ENCODE measurements around the gene SYN1. TPM values are rescaled to one million over a fixed set of nuclear protein-coding genes. Genes with fewer than 3 reads are reported as not detected.
A peak's percentile ranks its signal among the peaks of the same experiment; 100 is the strongest.

Gene SYN1
- total RNA-seq, 4 donors from 2014 or later: 0.16 to 0.41 (median 0.39) TPM

DNA sequence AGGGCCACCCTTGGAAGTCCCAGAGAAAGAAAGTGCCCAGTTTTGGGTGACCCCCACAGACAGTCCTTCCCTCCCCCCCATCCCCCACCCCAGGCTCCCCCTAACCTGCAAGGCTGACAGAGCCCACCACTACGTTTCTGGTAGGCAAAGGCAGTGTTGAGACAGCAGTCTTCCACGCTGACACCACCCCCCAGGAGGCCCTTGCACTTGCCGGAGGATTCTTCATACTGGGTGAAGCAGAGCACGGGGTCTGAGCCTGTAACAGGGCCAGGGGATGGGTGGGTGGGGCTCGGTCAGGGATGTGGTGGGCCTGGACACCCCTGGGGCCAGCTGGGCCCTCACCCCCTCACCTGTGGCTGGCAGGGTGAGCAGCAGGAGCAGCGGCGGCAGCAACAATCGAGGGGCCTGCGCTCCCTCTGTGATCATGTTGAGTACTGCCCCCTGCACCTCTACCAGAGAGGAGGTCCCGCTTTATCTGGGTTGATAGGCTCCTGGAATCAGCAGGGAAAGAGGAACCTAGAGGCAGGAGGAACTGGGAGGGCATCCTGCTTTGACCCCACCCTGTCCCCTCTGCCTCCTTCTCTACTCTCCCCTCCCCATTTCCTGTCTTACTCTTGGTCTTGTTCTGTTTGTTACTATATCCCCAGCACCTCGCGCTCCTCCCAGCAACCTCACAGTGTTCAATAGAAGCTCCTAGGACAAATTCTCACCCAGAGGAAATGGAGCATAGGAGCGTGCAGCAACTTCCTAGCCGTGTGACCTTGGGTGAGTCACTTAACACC, 10.0 kb upstream of the SYN1 start, which contains the start of gene CFP:
TSS of gene CFP (minus strand) at position 512 of the 782 bp plus-strand sequence. CDS start at position 426, 86 bp downstream.
- in situ Hi-C loops (cut with MboI; ENCODE audit: low pct_ligation_motif_present in 1 of 4, low pct_unique_long_range_greater_than_20kb in 1 of 4, low sequenced_read_pairs in 3 of 4) (no loop called here), intact Hi-C loops (cut with DNase I; ENCODE audit: low total_unique reads) (loop anchor here (10.0 kb wide), 1 partner anchor 55 kb away; no protein-coding TSS in a partner anchor)
- Histone ChIP-seq H3K4me3 (no peak within 1 kb of the TSS), H3K27me3 (no peaks in the 10 kb centered on the region), H3K27ac (no peak within 1 kb of the TSS), H3K9me3 (no peaks in the 10 kb centered on the region), H3K4me1 (no peaks in the 10 kb centered on the region), H3K36me3 (no peaks in the 10 kb centered on the region)
- TF ChIP-seq POLR2A (IDR thresholded peaks at IDR 0.05): no peak
- TF ChIP-seq, protein P1, sequence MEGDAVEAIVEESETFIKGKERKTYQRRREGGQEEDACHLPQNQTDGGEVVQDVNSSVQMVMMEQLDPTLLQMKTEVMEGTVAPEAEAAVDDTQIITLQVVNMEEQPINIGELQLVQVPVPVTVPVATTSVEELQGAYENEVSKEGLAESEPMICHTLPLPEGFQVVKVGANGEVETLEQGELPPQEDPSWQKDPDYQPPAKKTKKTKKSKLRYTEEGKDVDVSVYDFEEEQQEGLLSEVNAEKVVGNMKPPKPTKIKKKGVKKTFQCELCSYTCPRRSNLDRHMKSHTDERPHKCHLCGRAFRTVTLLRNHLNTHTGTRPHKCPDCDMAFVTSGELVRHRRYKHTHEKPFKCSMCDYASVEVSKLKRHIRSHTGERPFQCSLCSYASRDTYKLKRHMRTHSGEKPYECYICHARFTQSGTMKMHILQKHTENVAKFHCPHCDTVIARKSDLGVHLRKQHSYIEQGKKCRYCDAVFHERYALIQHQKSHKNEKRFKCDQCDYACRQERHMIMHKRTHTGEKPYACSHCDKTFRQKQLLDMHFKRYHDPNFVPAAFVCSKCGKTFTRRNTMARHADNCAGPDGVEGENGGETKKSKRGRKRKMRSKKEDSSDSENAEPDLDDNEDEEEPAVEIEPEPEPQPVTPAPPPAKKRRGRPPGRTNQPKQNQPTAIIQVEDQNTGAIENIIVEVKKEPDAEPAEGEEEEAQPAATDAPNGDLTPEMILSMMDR (IDR thresholded peaks at IDR 0.05): no peak
- TF ChIP-seq EP300 (IDR thresholded peaks at IDR 0.05; ENCODE audit: low read depth): no peak
- TF ChIP-seq POLR2AphosphoS5 (IDR thresholded peaks at IDR 0.05): no peak
- DNase-seq: no peak
- WGBS, 2 donors (ENCODE audit: low coverage in 1 of 2): 65% methylated on average over 14 of the region's 14 CpGs; no CpG with 5 or more reads in 1 of the 2 donors

DNA sequence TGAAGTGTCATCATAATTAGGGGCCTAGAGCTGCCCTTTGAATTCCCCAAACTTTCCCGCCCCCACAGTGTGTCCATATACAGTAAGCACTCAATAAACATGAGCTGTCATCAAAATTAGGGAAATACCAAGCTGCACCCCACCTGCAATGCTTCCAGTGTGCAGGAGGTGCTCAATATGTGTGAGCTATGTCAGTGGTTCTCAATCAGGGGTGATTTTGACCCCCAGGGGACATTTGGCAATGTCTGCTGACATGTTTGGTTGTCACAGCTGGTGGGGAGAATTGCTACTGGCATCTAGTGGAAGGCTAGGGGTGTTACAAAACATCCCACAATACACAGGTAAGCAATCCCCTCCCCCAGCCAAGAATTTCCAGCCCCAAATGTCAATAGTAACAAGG, 9.3 kb upstream of the SYN1 start:
- 82% methylated on average over 1 of the region's 1 CpG; no CpG with 5 or more reads in 1 of the 2 donors for WGBS, 2 donors (ENCODE audit: low coverage in 1 of 2)
- Histone ChIP-seq H3K9me3 (no peaks in the 10 kb centered on the region), H3K27me3 (no peaks in the 10 kb centered on the region), H3K27ac (no peak overlapping the region), H3K36me3 (no peaks in the 10 kb centered on the region), H3K4me3 (no peak overlapping the region), H3K4me1 (peaks cover 0 to under 1% (median 0%) of the 10 kb centered on the region in 4 donors)
- intact Hi-C loops (cut with DNase I; ENCODE audit: low total_unique reads) (no loop called here), in situ Hi-C loops (cut with MboI; ENCODE audit: low pct_ligation_motif_present in 1 of 4, low pct_unique_long_range_greater_than_20kb in 1 of 4, low sequenced_read_pairs in 3 of 4) (no loop called here)
- TF ChIP-seq, protein P1 (IDR thresholded peaks at IDR 0.05): no peak
- TF ChIP-seq EP300 (IDR thresholded peaks at IDR 0.05; ENCODE audit: low read depth) (no peak), POLR2AphosphoS5 (IDR thresholded peaks at IDR 0.05) (no peak), POLR2A (IDR thresholded peaks at IDR 0.05) (no peak)
- no peak for DNase-seq

DNA sequence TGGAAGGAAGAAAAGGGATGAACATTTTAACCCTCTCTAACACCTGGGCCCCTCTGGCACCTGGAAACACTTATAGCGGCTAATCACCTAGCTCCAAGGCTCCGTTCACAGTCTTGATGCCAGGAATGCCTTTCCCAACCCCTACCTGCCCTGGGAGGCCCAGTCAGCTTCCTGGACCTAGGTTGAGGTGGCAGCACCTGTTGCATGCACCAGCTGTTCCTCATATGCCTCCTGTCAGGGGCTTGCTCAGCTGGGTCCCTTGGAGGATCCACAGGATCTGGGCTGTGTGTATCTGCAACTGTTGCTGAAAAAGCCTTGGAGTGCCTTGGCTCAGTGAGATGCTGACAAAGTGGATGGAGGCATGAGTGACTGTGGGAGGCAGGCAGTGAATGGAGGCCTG, 5.7 kb upstream of the SYN1 start:
- in situ Hi-C loops (cut with MboI; ENCODE audit: low pct_ligation_motif_present in 1 of 4, low pct_unique_long_range_greater_than_20kb in 1 of 4, low sequenced_read_pairs in 3 of 4): no loop called here

DNA sequence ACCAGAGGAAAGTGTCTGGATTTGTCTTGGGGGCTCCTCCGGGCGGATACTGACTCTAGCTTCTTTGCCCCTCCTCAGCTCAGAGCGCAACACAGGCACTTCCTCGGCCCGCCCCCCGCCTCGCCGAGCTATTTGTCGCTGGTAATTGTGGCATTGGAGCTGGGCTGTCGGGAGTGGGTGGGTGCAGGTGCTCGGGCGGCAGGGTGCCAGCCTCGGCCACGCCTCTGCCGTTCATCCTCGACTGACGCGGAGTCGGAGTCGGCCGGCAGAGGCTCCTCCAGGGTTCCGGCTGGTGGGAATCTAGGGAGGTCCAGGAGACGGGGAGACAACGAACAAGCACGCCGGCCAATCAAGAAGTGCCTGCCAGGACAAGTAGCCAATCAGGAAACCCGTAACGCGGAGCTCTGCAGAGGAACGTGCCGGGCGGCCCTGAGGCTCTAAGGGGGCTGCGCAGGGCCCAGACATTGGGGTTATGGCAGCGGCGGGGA, 3.9 kb upstream of the SYN1 start:
- in situ Hi-C loops (cut with MboI; ENCODE audit: low pct_ligation_motif_present in 1 of 4, low pct_unique_long_range_greater_than_20kb in 1 of 4, low sequenced_read_pairs in 3 of 4) (no loop called here), intact Hi-C loops (cut with DNase I; ENCODE audit: low total_unique reads) (no loop called here)
- no peak overlapping the region for H3K27ac ChIP-seq
- peaks cover 0 to 4% (median 2%) of the 10 kb centered on the region in 4 donors for H3K4me1 ChIP-seq
- H3K4me3 ChIP-seq: peak overlapping the region in 1 of 4 donors; percentile 24
- no peaks in the 10 kb centered on the region for H3K36me3 ChIP-seq
- peak; percentile 34 for DNase-seq
- 20% methylated on average over 35 of the region's 35 CpGs; no CpG with 5 or more reads in 1 of the 2 donors for WGBS, 2 donors (ENCODE audit: low coverage in 1 of 2)
- H3K27me3 ChIP-seq: peaks cover 5% of the 10 kb centered on the region
- no peak for TF ChIP-seq POLR2A (IDR thresholded peaks at IDR 0.05)
- TF ChIP-seq POLR2AphosphoS5 (IDR thresholded peaks at IDR 0.05): no peak
- TF ChIP-seq, protein P1 (IDR thresholded peaks at IDR 0.05): no peak
- no peak for TF ChIP-seq EP300 (IDR thresholded peaks at IDR 0.05; ENCODE audit: low read depth)
- no peaks in the 10 kb centered on the region for H3K9me3 ChIP-seq

More for the DNA sequence above, 5.7 kb upstream of the SYN1 start:
- Histone ChIP-seq H3K36me3 (no peaks in the 10 kb centered on the region), H3K27me3 (no peaks in the 10 kb centered on the region), H3K9me3 (no peaks in the 10 kb centered on the region), H3K4me3 (no peak overlapping the region), H3K27ac (no peak overlapping the region), H3K4me1 (peaks cover 0 to 4% (median 0%) of the 10 kb centered on the region in 4 donors)
- no peak for DNase-seq
- intact Hi-C loops (cut with DNase I; ENCODE audit: low total_unique reads): no loop called here
- WGBS, 2 donors (ENCODE audit: low coverage in 1 of 2): 84% methylated on average over 2 of the region's 2 CpGs; no CpG with 5 or more reads in 1 of the 2 donors
- TF ChIP-seq POLR2AphosphoS5 (IDR thresholded peaks at IDR 0.05) (no peak), POLR2A (IDR thresholded peaks at IDR 0.05) (no peak), EP300 (IDR thresholded peaks at IDR 0.05; ENCODE audit: low read depth) (no peak)
- TF ChIP-seq, protein P1 (IDR thresholded peaks at IDR 0.05): no peak
